CD4-positive, alpha-beta T cell (primary cell): ENCODE results near the gene CD300H. TPM values are rescaled to one million over a fixed set of nuclear protein-coding genes. Genes with fewer than 3 reads are reported as not detected.

ENCODE experiments used
- ATAC-seq: fragments of 200-7000 bp; cut with Tn5 transposase; one replicate; pipeline ENCODE4 v1.10.0; 2022; ENCODE audit warnings: mild to moderate bottlenecking; ENCODE audit not compliant: poor library complexity
- CTCF ChIA-PET: fragments of 350-600 bp; sonication (Branson Sonifier 250); formaldehyde crosslinking; loops from one replicate; lab custom pipeline; 2021; ENCODE audit warnings: antibody characterized with exemption, inconsistent platforms; lab: Charles Lee
- POLR2A ChIA-PET: fragments of 350-600 bp; sonication (Branson Sonifier 250); formaldehyde crosslinking; loops from one replicate; lab custom pipeline; 2021; ENCODE audit warnings: antibody characterized with exemption, inconsistent platforms; lab: Charles Lee
- DNase-seq, 14 experiments: peaks; one replicate each; pipeline ENCODE4 v3.0.0-alpha.2; 2013 to 2020; ENCODE audit warnings: mixed read lengths in 2 of 14
- H3K27ac ChIP-seq, 2 donors: one replicate each; pipeline versions ENCODE4 v1.5.1 to v1.7.0; 2013; ENCODE audit warnings: low read length in 2 of 2, low read depth in 1 of 2, mild to moderate bottlenecking in 1 of 2
- H3K27me3 ChIP-seq, 2 experiments: 1 replicate in 1 of 2; 2 replicates in 1 of 2; pipeline versions ENCODE4 v1.6.1 to v1.7.0; 2013; ENCODE audit warnings: low read length in 2 of 2, control low read depth in 1 of 2, mild to moderate bottlenecking in 1 of 2, moderate library complexity in 1 of 2; ENCODE audit not compliant: insufficient read depth in 2 of 2, control insufficient read depth in 1 of 2
- H3K36me3 ChIP-seq: one replicate; pipeline ENCODE4 v1.6.1; 2013; ENCODE audit warnings: low read length, control low read depth; ENCODE audit not compliant: insufficient read depth
- H3K4me1 ChIP-seq: one replicate; pipeline ENCODE4 v1.6.1; 2013; ENCODE audit warnings: low read length, control low read depth; ENCODE audit not compliant: insufficient read depth
- H3K4me3 ChIP-seq: one replicate; pipeline ENCODE4 v1.5.1; 2013; ENCODE audit warnings: mild to moderate bottlenecking, low read length, moderate library complexity
- H3K9me3 ChIP-seq, 2 experiments: 1 replicate in 1 of 2; 2 replicates in 1 of 2; pipeline versions ENCODE4 v1.6.1 to v1.7.0; 2013; ENCODE audit warnings: low read length in 2 of 2, mild to moderate bottlenecking in 2 of 2, control low read depth in 1 of 2, moderate library complexity in 1 of 2; ENCODE audit not compliant: control insufficient read depth in 1 of 2, insufficient read depth in 1 of 2
- H3K27ac Mint-ChIP-seq: one replicate; pipeline ENCODE4 v1.8.0; 2020; ENCODE audit warnings: mixed read lengths
- H3K27me3 Mint-ChIP-seq: one replicate; pipeline ENCODE4 v1.8.0; 2021; ENCODE audit warnings: mixed read lengths
- H3K36me3 Mint-ChIP-seq: one replicate; pipeline ENCODE4 v1.8.0; 2021; ENCODE audit warnings: low read depth, mixed read lengths
- H3K4me1 Mint-ChIP-seq: one replicate; pipeline ENCODE4 v1.8.0; 2021; ENCODE audit warnings: low read depth, mixed read lengths
- H3K4me3 Mint-ChIP-seq: one replicate; pipeline ENCODE4 v1.8.0; 2020; ENCODE audit warnings: mild to moderate bottlenecking, mixed read lengths
- H3K9me3 Mint-ChIP-seq: one replicate; pipeline ENCODE4 v1.8.0; 2020; ENCODE audit warnings: mixed read lengths
- CTCF ChIP-seq: fragments of 200-600 bp; IDR thresholded peaks from one replicate; pipeline ENCODE4 v1.8.0; 2022; ENCODE audit warnings: antibody characterized with exemption, mild to moderate bottlenecking
- intact Hi-C, 2 experiments: fragments of 100-400 bp; cut with DNase I in 1 of 2; cut with micrococcal nuclease in 1 of 2; formaldehyde crosslinking; loops; one replicate each; pipeline versions ENCODE4 v1.15.1 to v1.9.0; 2023 to 2025; cut with DNase I, micrococcal nuclease
- total RNA-seq, 174 experiments: library from RNA in 2 of 174; stranded (reverse) in 2 of 174; gene quantifications; one replicate each; pipeline ENCODE4 v1.2.3 and lab custom pipeline; 2021 to 2026

Gene CD300H
- total RNA-seq, 2 experiments from 2014 or later, result not detected

- Mint-ChIP-seq H3K36me3 (no peaks in the 10 kb centered on the region), H3K9me3 (no peaks in the 10 kb centered on the region), H3K27me3 (peaks cover 9% of the 10 kb centered on the region), H3K27ac (no peak overlapping the region), H3K4me1 (peaks cover 41% of the 10 kb centered on the region), H3K4me3 (no peak overlapping the region)
- ChIA-PET CTCF (no interaction called here), POLR2A (no interaction called here)
- peak; percentile 71 for TF ChIP-seq CTCF
- intact Hi-C loops, result loop anchor here (1.0 to 5.0 kb wide), 4 partner anchors 110 to 234 kb away; no protein-coding TSS in a partner anchor
- DNase-seq (peak in 8 of 14 experiments; percentile 6 to 57 (median 22)), ATAC-seq (no peak)
- H3K4me3 ChIP-seq, result no peak overlapping the region
- H3K9me3 ChIP-seq, result no peaks in the 10 kb centered on the region
- H3K27me3 ChIP-seq, result peaks cover 0 to 13% of the 10 kb centered on the region in 2 experiments
- H3K36me3 ChIP-seq, result no peaks in the 10 kb centered on the region
- no peak overlapping the region for H3K27ac ChIP-seq
- H3K4me1 ChIP-seq, result peaks cover 17% of the 10 kb centered on the region
These were observed 34.7 kb upstream of the CD300H start for GRCh38 chr17:74601944-74602572.

- peaks cover 41% of the 10 kb centered on the region for H3K4me1 Mint-ChIP-seq
- no peak overlapping the region for H3K27ac ChIP-seq
- intact Hi-C loops, result no loop called here
- peaks cover 0 to 11% of the 10 kb centered on the region in 2 experiments for H3K27me3 ChIP-seq
- peaks cover 14% of the 10 kb centered on the region for H3K4me1 ChIP-seq
- no peaks in the 10 kb centered on the region for H3K9me3 Mint-ChIP-seq
- no peaks in the 10 kb centered on the region for H3K9me3 ChIP-seq
- H3K4me3 Mint-ChIP-seq, result peak overlapping the region; percentile 11
- ChIA-PET POLR2A (interaction anchor here (0.7 kb wide), 1 partner anchor 66 kb away, joined by 3 read pairs; no protein-coding TSS in a partner anchor), CTCF (no interaction called here)
- ATAC-seq (no peak), DNase-seq (peak in 3 of 14 experiments; percentile 24 to 47 (median 31))
- H3K36me3 Mint-ChIP-seq, result no peaks in the 10 kb centered on the region
- H3K36me3 ChIP-seq, result no peaks in the 10 kb centered on the region
- H3K27ac Mint-ChIP-seq, result no peak overlapping the region
- TF ChIP-seq CTCF, result no peak
- peaks cover 17% of the 10 kb centered on the region for H3K27me3 Mint-ChIP-seq
- no peak overlapping the region for H3K4me3 ChIP-seq
These were observed 32.2 kb upstream of the CD300H start for GRCh38 chr17:74599448-74599939.

- DNase-seq (peak in 3 of 14 experiments; percentile 2 to 56 (median 53)), ATAC-seq (no peak)
- H3K27me3 Mint-ChIP-seq, result peaks cover 17% of the 10 kb centered on the region
- Histone ChIP-seq H3K27ac (no peak overlapping the region), H3K36me3 (no peaks in the 10 kb centered on the region), H3K27me3 (peaks cover 0 to 11% of the 10 kb centered on the region in 2 experiments), H3K4me3 (no peak overlapping the region), H3K4me1 (peaks cover 12% of the 10 kb centered on the region), H3K9me3 (no peaks in the 10 kb centered on the region)
- no peaks in the 10 kb centered on the region for H3K36me3 Mint-ChIP-seq
- ChIA-PET POLR2A (no interaction called here), CTCF (no interaction called here)
- H3K9me3 Mint-ChIP-seq, result no peaks in the 10 kb centered on the region
- peaks cover 41% of the 10 kb centered on the region for H3K4me1 Mint-ChIP-seq
- peak overlapping the region; percentile 2 for H3K27ac Mint-ChIP-seq
- no peak for TF ChIP-seq CTCF
- no peak overlapping the region for H3K4me3 Mint-ChIP-seq
- intact Hi-C loops, result no loop called here
These were observed 31.7 kb upstream of the CD300H start for GRCh38 chr17:74599023-74599399.
